ENCODE measurements around the gene COMMD4. TPM values are rescaled to one million over a fixed set of nuclear protein-coding genes. Genes with fewer than 3 reads are reported as not detected.

COMMD4 gene
- total and polyA plus RNA-seq, 2 of the 8 experiments (the other 6 are each of a cell fraction or from before 2014, with no cell fraction given), result 131 to 236 TPM

DNA sequence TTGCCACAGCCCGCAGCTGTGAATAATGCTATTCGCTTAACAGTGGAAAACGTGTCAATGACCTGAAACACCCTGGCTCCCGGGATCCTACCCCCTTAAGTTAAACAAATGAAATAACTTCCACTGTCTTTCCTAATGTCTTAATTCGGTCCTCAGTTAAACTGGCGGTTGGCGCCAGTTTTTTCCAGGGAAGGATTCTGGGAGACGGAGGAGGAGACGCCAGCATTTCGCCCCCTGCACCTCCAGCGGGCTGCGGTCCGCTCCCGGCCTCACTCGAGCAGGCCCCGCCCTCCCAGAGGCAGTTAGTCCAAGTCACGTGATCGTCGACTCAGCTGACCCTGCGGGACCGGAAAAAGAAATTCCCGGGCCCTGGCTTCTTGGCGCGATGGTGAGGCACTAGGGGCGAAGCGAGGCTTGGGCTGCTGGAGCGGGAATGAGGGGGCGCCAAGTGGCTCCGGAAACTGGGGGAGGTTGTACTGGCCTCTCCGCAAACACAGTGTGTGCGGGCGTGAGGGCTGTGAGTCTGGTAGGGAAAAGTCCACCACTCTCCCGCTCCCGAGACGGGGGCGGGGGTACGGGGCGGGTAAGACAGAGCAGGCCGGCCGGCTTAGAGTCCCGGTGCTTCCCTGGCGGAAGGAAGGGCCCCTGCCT, at the start of gene COMMD4 (continued):
- no peak for TF ChIP-seq CHD7 (IDR thresholded peaks at IDR 0.05; ENCODE audit: insufficient replicate concordance, low read length)
- TF ChIP-seq SIRT6 (IDR thresholded peaks at IDR 0.05; ENCODE audit: low read length), result no peak
- no peak for TF ChIP-seq CBX8 (IDR thresholded peaks at IDR 0.05; ENCODE audit: borderline replicate concordance, low read depth, low read length)
- no peak for TF ChIP-seq RNF2 (IDR thresholded peaks at IDR 0.05; ENCODE audit: borderline replicate concordance, low read depth, low read length, missing control alignments, poor library complexity, severe bottlenecking)
- no peak for TF ChIP-seq HDAC6 (IDR thresholded peaks at IDR 0.05; ENCODE audit: low read depth, low read length)
- no peak for TF ChIP-seq CEBPB (IDR thresholded peaks at IDR 0.05; ENCODE audit: low read depth, low read length)
- peak; percentile 86 for TF ChIP-seq PHF8 (conservative IDR thresholded peaks at IDR 0.05; ENCODE audit: low read depth, low read length)
- TF ChIP-seq ATF3 (IDR thresholded peaks at IDR 0.05; ENCODE audit: insufficient read depth, low read depth, low read length), result peak; percentile 97
- TF ChIP-seq ASH2L (IDR thresholded peaks at IDR 0.05; ENCODE audit: low read length), result no peak
- no peak for TF ChIP-seq KDM4A (IDR thresholded peaks at IDR 0.05; ENCODE audit: low read depth, low read length, severe bottlenecking)
